HepG2 (cell line): Measurements from ENCODE around the gene SLC39A1. TPM values are rescaled to one million over a fixed set of nuclear protein-coding genes. Genes with fewer than 3 reads are reported as not detected.
A peak's percentile ranks its signal among the peaks of the same experiment; 100 is the strongest.

Experiments
- FOXK2 ChIP-seq: fragments of 450-650 bp; IDR thresholded peaks from 2 replicates; pipeline ENCODE4 v1.6.1; 2016
- MXI1 ChIP-seq: IDR thresholded peaks from 3 replicates; pipeline ENCODE4 v1.6.1; 2012; ENCODE audit warnings: low read depth, low read length, inconsistent platforms, borderline replicate concordance
- PLSCR1 ChIP-seq: sonication (generic); formaldehyde crosslinking; IDR thresholded peaks from 2 replicates; pipeline ENCODE4 v1.5.0; 2020; ENCODE audit warnings: missing genetic modification reagents, mild to moderate bottlenecking, borderline replicate concordance
- REST ChIP-seq, 2 experiments: IDR thresholded peaks; 2 replicates each; pipeline ENCODE4 v1.6.1; 2011 to 2012; ENCODE audit warnings: low read length in 2 of 2, borderline replicate concordance in 1 of 2, low read depth in 1 of 2, mild to moderate bottlenecking in 1 of 2, moderate library complexity in 1 of 2
- SALL1 ChIP-seq: sonication (generic); formaldehyde crosslinking; IDR thresholded peaks from 2 replicates; pipeline ENCODE4 v1.8.0; 2022; ENCODE audit warnings: mild to moderate bottlenecking, missing genetic modification reagents
- TRIM22 ChIP-seq: fragments of 450-650 bp; IDR thresholded peaks from 2 replicates; pipeline ENCODE4 v1.6.1; 2017
- ZBTB43 ChIP-seq: sonication (generic); formaldehyde crosslinking; conservative IDR thresholded peaks from 2 replicates; pipeline ENCODE4 v1.4.0; 2020; ENCODE audit warnings: missing genetic modification reagents
- ZBTB49 ChIP-seq: sonication (generic); formaldehyde crosslinking; IDR thresholded peaks from 2 replicates; pipeline ENCODE4 v1.4.0; 2020; ENCODE audit warnings: missing genetic modification reagents, borderline replicate concordance
- ZNF350 ChIP-seq: sonication (generic); formaldehyde crosslinking; IDR thresholded peaks from 2 replicates; pipeline ENCODE4 v1.4.0; 2020; ENCODE audit warnings: mild to moderate bottlenecking, low read depth, missing genetic modification reagents, borderline replicate concordance
- ZNF549 ChIP-seq: sonication (generic); formaldehyde crosslinking; IDR thresholded peaks from 2 replicates; pipeline ENCODE4 v1.5.0; 2020; ENCODE audit warnings: missing genetic modification reagents
- ZNF564 ChIP-seq: sonication (generic); formaldehyde crosslinking; IDR thresholded peaks from 2 replicates; pipeline ENCODE4 v1.8.1; 2023; ENCODE audit warnings: mild to moderate bottlenecking, missing genetic modification reagents
- ZNF7 ChIP-seq: IDR thresholded peaks from 2 replicates; pipeline ENCODE4 v1.6.1; 2016; ENCODE audit warnings: missing biosample characterization, missing genetic modification reagents
- ZNF704 ChIP-seq: sonication (generic); formaldehyde crosslinking; IDR thresholded peaks from 2 replicates; pipeline ENCODE4 v1.8.1; 2023; ENCODE audit warnings: mild to moderate bottlenecking, inconsistent platforms, moderate library complexity, missing genetic modification reagents, borderline replicate concordance
- ZSCAN5A ChIP-seq: sonication (generic); formaldehyde crosslinking; IDR thresholded peaks from 2 replicates; pipeline ENCODE4 v1.8.0; 2022; ENCODE audit warnings: mild to moderate bottlenecking, missing genetic modification reagents, borderline replicate concordance
- polyA plus RNA-seq, 8 experiments: library from polyadenylated mRNA; depleted of rRNA in 3 of 8; stranded (reverse) in 7 of 8; unstranded in 1 of 8; fragments of >200 nt; fragmentation: Illumina TruSeq in 4 of 8; extraction: Trizol in 4 of 8; gene quantifications; 2 replicates each; pipeline versions ENCODE4 v1.2.1 to v1.2.3, GENCODE V29; 2011 to 2016; ENCODE audit warnings: low read depth in 4 of 8, missing spikeins in 1 of 8, mixed read lengths in 1 of 8; ENCODE audit not compliant: insufficient read depth in 1 of 8
- total RNA-seq, 5 experiments: library from RNA; depleted of rRNA; stranded (reverse); fragments of >200 nt; fragmentation: Illumina TruSeq; extraction: Trizol; gene quantifications; 2 replicates each; pipeline ENCODE4 v1.2.3, GENCODE V29; 2016; ENCODE audit warnings: low read depth in 1 of 5

SLC39A1 gene
- total and polyA plus RNA-seq, 2 of the 13 experiments (the other 11 are each of a cell fraction or from before 2014, with no cell fraction given), result 71.2 to 78.4 TPM

GRCh38 chr1:153967107-153967999, 4.0 kb upstream of the SLC39A1 start, which contains the start of gene CREB3L4 (continued):
- TF ChIP-seq ZNF7 (CRISPR knock-in tag) (no peak), ZNF564 (peak; percentile 79; the same call in 1 of the 2 replicates), ZNF704 (CRISPR knock-in tag) (no peak), FOXK2 (peak; percentile 73), SALL1 (CRISPR knock-in tag) (peak; percentile 88), ZSCAN5A (CRISPR knock-in tag) (no peak; the same call in 1 of the 2 replicates), REST (IDR thresholded peaks at IDR 0.05; ENCODE audit: borderline replicate concordance in 1 of 2, low read depth in 1 of 2, low read length in 2 of 2) (no peak; a peak in 1 of 4 replicates), ZNF350 (peak; percentile 70; the same call in 1 of the 2 replicates), ZNF549 (no peak), ZBTB49 (CRISPR knock-in tag) (no peak), MXI1 (peak; percentile 95), ZBTB43 (CRISPR knock-in tag) (peak; percentile 79), PLSCR1 (CRISPR knock-in tag) (no peak), TRIM22 (no peak)
